Measurements from ENCODE around the gene ATP10A.

The ATP10A gene

GRCh38 chr15:25793354-25794050, 69.6 kb downstream of the ATP10A start:
- DNase-seq (ENCODE audit: low read depth in 2 of 2), result no peak

- no peak for DNase-seq (ENCODE audit: low read depth in 2 of 2)
Measured at GRCh38 chr15:25792128-25792527, 71.0 kb downstream of the ATP10A start.

- no peak for DNase-seq (ENCODE audit: low read depth in 2 of 2)
Measured at GRCh38 chr15:25790000-25790660, 73.0 kb downstream of the ATP10A start.

- no peak for DNase-seq (ENCODE audit: low read depth in 2 of 2)
Measured at GRCh38 chr15:25789616-25789999, 73.5 kb downstream of the ATP10A start.

GRCh38 chr15:25789211-25789610, 73.9 kb downstream of the ATP10A start:
- DNase-seq (ENCODE audit: low read depth in 2 of 2), result no peak

- no peak for DNase-seq (ENCODE audit: low read depth in 2 of 2)
Measured at GRCh38 chr15:25787855-25788520, 75.1 kb downstream of the ATP10A start.

- DNase-seq (ENCODE audit: low read depth in 2 of 2), result no peak
Measured at GRCh38 chr15:25787381-25787780, 75.7 kb downstream of the ATP10A start.

- DNase-seq (ENCODE audit: low read depth in 2 of 2), result no peak
Measured at GRCh38 chr15:25786040-25786439, 77.1 kb downstream of the ATP10A start.

- DNase-seq (ENCODE audit: low read depth in 2 of 2), result no peak
Measured at GRCh38 chr15:25785641-25786025, 77.5 kb downstream of the ATP10A start.

GRCh38 chr15:25784876-25785640, 78.1 kb downstream of the ATP10A start:
- no peak for DNase-seq (ENCODE audit: low read depth in 2 of 2)

- peak; percentile 12 to 19 for DNase-seq (ENCODE audit: low read depth in 2 of 2)
Measured at GRCh38 chr15:25783607-25784540, 79.3 kb downstream of the ATP10A start.

- DNase-seq (ENCODE audit: low read depth in 2 of 2), result no peak
Measured at GRCh38 chr15:25783134-25783533, 80.0 kb downstream of the ATP10A start.

- DNase-seq (ENCODE audit: low read depth in 2 of 2), result no peak
Measured at GRCh38 chr15:25780479-25781255, 82.5 kb downstream of the ATP10A start.

- DNase-seq (ENCODE audit: low read depth in 2 of 2), result no peak
Measured at GRCh38 chr15:25778161-25778560, 85.0 kb downstream of the ATP10A start.

- DNase-seq (ENCODE audit: low read depth in 2 of 2), result no peak
Measured at GRCh38 chr15:25777037-25777436, 86.1 kb downstream of the ATP10A start.

- no peak for DNase-seq (ENCODE audit: low read depth in 2 of 2)
Measured at GRCh38 chr15:25776071-25776746, 86.9 kb downstream of the ATP10A start.

- DNase-seq (ENCODE audit: low read depth in 2 of 2), result no peak
Measured at GRCh38 chr15:25775317-25775912, 87.7 kb downstream of the ATP10A start.

GRCh38 chr15:25774871-25775270, 88.3 kb downstream of the ATP10A start:
- no peak for DNase-seq (ENCODE audit: low read depth in 2 of 2)

- DNase-seq (ENCODE audit: low read depth in 2 of 2), result no peak
Measured at GRCh38 chr15:25773248-25773647, 89.9 kb downstream of the ATP10A start.

Data from stimulated activated CD8-positive, alpha-beta memory T cell treated with anti-CD3 and anti-CD28 coated beads, Interleukin-7, amount 100 ng/mL, for 1 hour (primary cell).